8988T (cell line): ENCODE results near the gene DES.
"Not testable (repeated sequence)": the region's sequence is repeated elsewhere in the genome, so short reads cannot be mapped to it uniquely, and the experiment has no call there.

ENCODE experiments used
- DNase-seq: peaks from one replicate; pipeline ENCODE4 v3.0.0; 2011

Gene DES

GRCh38 chr2:219400562-219400961, 17.6 kb upstream of the DES start:
- no peak for DNase-seq

- DNase-seq, result no peak
Measured at GRCh38 chr2:219401606-219402005, 16.6 kb upstream of the DES start.

- DNase-seq, result peak; percentile 64
Measured at GRCh38 chr2:219402665-219403515, 15.3 kb upstream of the DES start.

DNA sequence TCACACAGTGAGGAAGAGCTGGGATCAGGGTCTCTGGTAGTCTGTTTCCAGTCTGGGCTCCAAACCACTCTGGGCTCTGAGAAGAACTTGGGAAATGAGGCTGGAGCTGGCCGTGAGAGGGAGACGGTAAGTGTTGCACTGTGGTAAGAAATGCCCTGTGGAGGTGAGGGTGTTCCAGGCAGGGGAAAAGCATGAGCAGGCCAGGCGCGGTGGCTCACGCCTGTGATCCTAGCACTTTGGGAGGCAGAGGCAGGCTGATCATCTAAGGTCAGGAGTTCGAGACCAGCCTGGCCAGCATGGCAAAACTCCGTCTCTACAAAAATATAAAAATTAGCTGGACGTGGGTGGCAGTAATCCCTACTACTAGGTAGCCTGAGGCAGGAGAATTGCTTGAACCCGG, 14.3 kb upstream of the DES start:
- no peak for DNase-seq

- DNase-seq, result no peak
Measured at GRCh38 chr2:219404291-219404910, 13.8 kb upstream of the DES start.

DNA sequence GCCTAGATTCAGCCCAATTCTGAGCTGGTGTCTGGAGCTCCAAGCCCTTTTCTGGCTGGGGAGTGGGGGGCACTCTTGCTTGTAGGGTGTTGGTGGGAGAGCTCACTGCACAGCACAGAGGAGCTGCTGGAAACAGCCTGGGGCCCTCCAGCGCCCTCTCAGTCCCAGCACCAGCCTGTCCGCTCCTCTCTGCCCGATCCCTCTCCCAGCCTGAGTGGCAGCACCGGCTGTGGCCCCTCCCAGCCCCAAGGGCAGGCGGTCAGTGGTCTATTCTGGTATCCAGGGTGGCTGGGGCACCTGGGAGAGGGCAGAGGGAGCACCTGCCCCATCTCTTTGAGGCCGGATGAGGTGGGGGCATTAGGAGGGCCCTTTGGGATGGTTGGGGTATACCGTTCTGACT, 13.2 kb upstream of the DES start:
- DNase-seq, result no peak

- DNase-seq, result no peak
Measured at GRCh38 chr2:219405451-219405850, 12.7 kb upstream of the DES start.

- no peak for DNase-seq
Measured at GRCh38 chr2:219405958-219406860, 12.0 kb upstream of the DES start.

GRCh38 chr2:219406861-219407230, 11.3 kb upstream of the DES start:
- DNase-seq, result no peak

GRCh38 chr2:219407343-219407742, 10.8 kb upstream of the DES start:
- not testable (repeated sequence) for DNase-seq

- no peak for DNase-seq
Measured at GRCh38 chr2:219408204-219408603, 10.0 kb upstream of the DES start.

- no peak for DNase-seq
Measured at GRCh38 chr2:219408631-219409030, 9.5 kb upstream of the DES start.

GRCh38 chr2:219409619-219410018, 8.6 kb upstream of the DES start:
- no peak for DNase-seq

- no peak for DNase-seq
Measured at GRCh38 chr2:219410390-219410789, 7.8 kb upstream of the DES start.

DNA sequence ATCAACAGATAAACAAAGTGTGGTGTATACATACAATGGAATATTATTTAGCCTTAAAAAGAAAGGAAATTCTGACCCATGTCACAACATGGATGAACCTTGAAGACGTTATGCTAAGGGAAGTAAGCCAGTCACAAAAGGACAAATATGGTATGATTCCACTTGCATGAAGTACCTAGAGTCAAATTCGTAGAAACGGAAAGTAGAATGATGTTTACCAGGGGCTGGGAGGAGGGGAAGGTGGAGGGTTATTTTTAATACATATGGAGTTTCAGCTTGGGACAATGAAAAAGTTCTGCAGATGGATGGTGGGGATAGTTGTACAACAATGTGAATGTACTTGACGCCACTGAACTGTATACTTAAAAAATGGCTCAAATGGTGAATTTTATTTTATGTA, 3.3 kb upstream of the DES start:
- DNase-seq, result no peak

DNA sequence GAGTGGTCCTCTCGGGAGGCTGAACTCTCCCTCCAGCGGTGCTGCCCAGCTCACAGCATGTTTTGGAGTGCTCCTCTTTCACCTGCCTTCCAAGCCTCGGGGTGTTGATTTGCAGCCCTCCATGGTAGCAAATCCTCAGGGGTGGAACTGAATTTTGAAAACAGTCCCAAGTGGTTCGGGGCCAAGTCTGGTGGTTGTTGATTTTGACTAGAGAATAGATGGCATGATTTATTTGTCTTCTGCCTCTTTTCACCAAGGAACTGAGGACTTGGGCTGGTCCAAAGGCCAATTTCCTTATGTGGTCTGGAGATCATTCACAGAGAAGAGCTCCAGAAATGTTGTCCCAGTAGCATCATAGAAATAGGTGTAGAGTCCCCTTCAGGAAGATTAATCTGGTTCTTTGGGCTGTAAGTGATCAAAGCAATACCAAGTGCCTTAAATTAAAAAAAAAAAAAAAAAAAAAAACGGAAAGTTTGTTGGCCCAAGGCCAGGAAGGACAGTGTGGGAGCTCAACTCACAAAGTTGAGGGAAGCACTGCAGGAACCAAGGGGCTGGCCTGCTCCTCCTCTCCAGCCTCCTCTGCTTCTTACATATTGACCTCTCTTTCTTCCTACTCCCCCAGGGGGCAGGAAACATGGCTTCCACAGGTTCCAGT, 2.5 kb upstream of the DES start:
- no peak for DNase-seq

DNA sequence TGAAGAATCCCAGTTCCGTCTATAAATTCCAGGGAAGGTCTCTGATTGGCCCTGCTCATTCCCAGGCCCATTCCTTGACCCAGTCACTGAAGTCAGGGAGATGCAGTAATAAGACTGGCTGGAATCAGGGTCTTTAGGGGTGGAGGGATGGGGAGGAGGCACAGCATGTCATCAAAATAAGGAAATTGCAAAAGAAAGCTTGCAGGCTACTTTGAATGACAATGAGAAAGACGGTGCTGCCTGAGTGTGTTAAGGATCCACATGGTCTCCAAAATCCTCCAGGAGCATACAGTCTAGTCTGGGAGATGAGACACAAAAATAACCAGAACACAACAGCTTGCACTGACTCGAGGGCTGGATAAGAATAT, 2.0 kb upstream of the DES start:
- no peak for DNase-seq

- DNase-seq, result no peak
Measured at GRCh38 chr2:219416938-219417337, 1.2 kb upstream of the DES start.

- no peak for DNase-seq
Measured at GRCh38 chr2:219417374-219417773, 803 bp upstream of the DES start.

DNA sequence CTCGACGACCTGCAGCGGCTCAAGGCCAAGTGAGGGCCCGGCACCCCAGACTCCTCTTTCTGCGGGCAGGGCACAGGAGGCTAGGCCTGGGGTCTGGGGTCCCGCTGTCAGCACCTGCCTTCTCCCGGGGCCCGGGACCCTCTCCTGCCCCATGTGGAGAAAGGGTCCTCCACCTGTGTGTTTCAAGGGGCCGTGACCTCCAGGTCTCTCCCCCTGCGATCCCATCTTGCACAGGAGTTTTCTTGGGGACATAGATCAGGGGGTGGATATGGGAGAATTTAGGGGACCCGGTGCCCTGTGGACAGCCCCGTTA, 791 bp downstream of the DES start:
- no peak for DNase-seq

DNA sequence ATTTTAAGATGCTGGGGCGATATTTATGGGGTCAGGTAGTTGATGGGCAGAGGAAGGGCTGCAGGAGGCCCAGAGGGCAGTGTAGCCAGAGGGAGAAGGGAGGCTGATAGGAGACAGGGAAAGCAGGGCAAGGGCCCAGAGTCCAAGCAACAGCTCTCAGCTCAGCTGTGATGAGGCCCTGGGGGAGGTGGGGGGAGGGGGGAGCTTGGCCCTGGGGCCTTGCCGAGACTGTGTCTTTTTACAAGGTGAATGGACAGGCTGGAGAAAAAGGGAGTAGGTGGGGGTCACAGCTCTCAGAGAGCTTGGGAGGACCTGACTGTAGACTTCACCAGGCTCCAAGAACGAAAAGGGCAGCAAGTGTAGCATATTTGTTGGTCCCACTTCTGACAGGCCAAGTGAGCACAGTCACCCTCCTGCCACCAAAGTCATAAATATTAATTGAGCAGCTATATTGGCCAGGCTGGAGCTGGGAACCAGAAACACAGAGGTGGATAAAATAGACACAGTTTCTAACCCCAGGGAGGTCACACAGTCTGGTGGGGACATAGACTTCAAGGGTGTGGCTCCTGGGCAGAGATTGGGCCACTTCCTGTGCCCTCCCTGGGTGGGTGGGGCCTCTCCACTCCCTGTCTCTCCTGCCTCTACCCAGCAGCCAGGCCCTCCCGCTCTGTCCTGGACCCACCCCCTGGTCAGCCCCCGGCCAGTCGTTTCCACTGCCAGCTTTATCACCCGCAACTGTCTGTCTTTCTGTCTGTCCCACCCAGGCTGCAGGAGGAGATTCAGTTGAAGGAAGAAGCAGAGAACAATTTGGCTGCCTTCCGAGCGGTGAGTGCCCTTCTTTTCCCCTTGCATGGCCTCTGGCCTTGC, 1.4 kb downstream of the DES start:
- no peak for DNase-seq

GRCh38 chr2:219420687-219421086, 2.5 kb downstream of the DES start:
- no peak for DNase-seq
